SK-N-MC (cell line): ENCODE data around the gene CTBP2.

Experiments used
- EZH2 ChIP-seq: fragments of 200-600 bp; sonication (generic); IDR thresholded peaks from one replicate; pipeline ENCODE4 v1.6.1; 2017; ENCODE audit warnings: antibody characterized with exemption
- FOXP2 ChIP-seq: optimal IDR thresholded peaks from 2 replicates; pipeline ENCODE3; 2011; ENCODE audit warnings: mild to moderate bottlenecking, moderate library complexity; ENCODE audit not compliant: insufficient read depth; ENCODE audit errors: extremely low read length, control extremely low read depth
- POLR2AphosphoS5 ChIP-seq: IDR thresholded peaks from 2 replicates; pipeline ENCODE4 v1.6.1; 2012; ENCODE audit warnings: mild to moderate bottlenecking, low read depth, low read length, borderline replicate concordance

DNA sequence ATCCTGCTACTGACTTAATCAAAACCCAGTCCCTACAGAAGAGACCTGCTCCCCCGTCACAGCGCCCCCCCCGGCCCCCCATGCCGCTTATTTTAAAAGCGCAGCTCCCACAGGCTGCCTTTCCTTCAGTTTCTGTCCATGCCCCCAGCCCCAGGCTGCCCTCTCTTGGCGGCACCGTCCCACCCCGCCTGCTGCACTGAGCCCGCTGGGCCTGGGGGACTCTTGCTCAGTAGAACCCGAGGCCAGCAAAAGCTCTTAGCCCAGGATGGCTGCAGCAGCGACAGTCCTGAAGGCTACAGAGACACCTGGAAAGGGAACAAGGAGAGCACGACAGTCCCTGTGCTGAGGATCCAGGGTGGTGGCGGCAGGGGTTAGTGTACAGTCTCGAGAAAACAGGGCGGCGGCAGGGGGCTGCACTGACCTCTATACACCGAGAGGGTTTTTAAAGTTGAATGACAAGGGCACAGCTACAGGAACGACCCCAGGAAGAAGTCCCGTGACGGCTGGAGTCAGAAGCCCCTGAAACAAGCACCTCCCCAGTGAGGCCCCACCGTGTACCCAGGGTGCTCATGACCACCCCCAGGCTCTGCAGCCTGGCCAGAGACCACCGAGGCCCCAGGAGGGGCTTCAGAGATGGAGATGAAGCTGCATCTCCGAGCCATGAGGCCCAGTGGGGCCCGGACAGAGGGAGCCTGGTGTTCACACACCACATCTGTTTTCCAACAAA is 164.1 kb downstream of the CTBP2 start:
- TF ChIP-seq EZH2 (no peak), FOXP2 (no peak), POLR2AphosphoS5 (no peak)
